ENCODE results near the gene UST. TPM values are rescaled to one million over a fixed set of nuclear protein-coding genes. Genes with fewer than 3 reads are reported as not detected.
"Not testable (repeated sequence)": the region's sequence is repeated elsewhere in the genome, so short reads cannot be mapped to it uniquely, and the experiment has no call there.

Gene UST
- total RNA-seq, 2 donors from 2014 or later: 1.1 to 2.7 TPM

DNA sequence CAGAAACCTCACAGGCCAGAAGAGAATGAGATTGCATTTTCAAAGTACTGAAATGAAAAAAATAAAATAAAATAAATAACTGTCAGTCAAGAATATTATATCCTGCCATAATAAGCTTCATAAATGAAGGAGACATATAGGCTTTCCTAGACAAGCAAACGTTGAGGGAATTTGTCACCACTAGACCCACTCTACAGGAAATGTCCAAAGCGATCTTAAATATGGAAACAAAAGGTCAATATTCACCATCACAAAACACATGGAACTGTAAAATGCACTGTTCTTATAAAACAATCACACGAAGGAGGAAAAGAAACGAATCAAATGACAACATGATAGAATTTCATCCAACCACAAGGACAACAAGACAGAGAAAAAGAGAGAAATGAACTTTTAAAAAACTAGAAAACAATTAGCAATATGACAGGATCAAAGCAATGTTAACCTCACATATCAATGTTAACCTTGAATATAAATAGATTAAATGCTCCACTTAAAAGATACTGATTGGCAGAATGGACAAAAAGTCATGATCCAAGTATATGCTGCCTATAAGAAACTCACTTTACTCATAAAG is 352.0 kb downstream of the UST start:
- Histone ChIP-seq H3K4me1 (peaks cover 3% of the 10 kb centered on the region), H3K27me3 (no peaks in the 10 kb centered on the region), H3K36me3 (no peaks in the 10 kb centered on the region), H3K9me3 (no peaks in the 10 kb centered on the region), H3K27ac (no peak overlapping the region), H3K9ac (ENCODE audit: low read depth in 2 of 2, low read length in 2 of 2) (no peak overlapping the region), H3K4me3 (no peak overlapping the region)
- no peak for DNase-seq
- intact Hi-C loops (cut with DNase I): no loop called here
- TF ChIP-seq, protein P1, sequence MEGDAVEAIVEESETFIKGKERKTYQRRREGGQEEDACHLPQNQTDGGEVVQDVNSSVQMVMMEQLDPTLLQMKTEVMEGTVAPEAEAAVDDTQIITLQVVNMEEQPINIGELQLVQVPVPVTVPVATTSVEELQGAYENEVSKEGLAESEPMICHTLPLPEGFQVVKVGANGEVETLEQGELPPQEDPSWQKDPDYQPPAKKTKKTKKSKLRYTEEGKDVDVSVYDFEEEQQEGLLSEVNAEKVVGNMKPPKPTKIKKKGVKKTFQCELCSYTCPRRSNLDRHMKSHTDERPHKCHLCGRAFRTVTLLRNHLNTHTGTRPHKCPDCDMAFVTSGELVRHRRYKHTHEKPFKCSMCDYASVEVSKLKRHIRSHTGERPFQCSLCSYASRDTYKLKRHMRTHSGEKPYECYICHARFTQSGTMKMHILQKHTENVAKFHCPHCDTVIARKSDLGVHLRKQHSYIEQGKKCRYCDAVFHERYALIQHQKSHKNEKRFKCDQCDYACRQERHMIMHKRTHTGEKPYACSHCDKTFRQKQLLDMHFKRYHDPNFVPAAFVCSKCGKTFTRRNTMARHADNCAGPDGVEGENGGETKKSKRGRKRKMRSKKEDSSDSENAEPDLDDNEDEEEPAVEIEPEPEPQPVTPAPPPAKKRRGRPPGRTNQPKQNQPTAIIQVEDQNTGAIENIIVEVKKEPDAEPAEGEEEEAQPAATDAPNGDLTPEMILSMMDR (IDR thresholded peaks at IDR 0.05): no peak

DNA sequence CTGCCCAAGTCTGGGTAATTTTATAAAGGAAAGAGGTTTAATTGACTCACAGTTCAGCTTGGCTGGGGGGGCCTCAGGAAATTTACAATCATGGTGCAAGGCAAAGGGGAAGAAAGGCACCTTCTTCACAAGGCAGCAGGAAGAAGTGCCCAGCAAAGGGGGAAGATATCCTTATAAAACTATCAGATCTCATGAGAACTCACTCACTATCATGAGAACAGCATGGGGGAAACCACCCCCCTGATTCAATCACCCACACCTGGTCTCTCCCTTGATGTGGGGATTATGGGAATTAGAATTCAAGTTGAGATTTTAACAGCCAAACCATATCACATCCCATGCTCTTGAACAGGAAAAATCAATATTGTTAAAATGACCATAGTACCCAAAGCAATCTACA is 355.5 kb downstream of the UST start:
- H3K4me3 ChIP-seq: no peak overlapping the region
- H3K4me1 ChIP-seq: no peaks in the 10 kb centered on the region
- H3K27me3 ChIP-seq: no peaks in the 10 kb centered on the region
- H3K9ac ChIP-seq (ENCODE audit: low read depth in 2 of 2, low read length in 2 of 2): no peak overlapping the region
- TF ChIP-seq, protein P1 (IDR thresholded peaks at IDR 0.05): no peak
- DNase-seq: no peak
- no peaks in the 10 kb centered on the region for H3K36me3 ChIP-seq
- no peaks in the 10 kb centered on the region for H3K9me3 ChIP-seq
- no peak overlapping the region for H3K27ac ChIP-seq
- intact Hi-C loops (cut with DNase I): no loop called here

DNA sequence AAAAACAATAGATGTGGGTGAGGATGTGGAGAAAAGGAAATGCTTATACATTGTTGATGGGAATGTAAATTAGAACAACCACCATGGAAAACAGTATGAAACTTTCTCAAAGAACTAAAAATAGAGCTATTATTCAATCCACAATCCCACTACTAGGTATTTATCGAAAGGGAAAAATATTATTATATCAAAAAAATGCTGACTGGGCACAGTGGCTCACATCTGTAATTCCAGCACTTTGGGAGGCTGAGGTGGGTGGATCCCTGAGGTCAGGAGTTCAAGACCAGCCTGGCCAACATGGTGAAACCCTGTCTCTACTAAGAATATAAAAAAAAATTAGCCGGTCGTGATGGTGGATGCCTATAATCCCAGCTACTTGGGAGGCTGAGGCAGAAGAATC is 357.1 kb downstream of the UST start:
- H3K36me3 ChIP-seq; H3K4me3 ChIP-seq; H3K27me3 ChIP-seq; H3K4me1 ChIP-seq; intact Hi-C loops (cut with DNase I); H3K9ac ChIP-seq (ENCODE audit: low read depth in 2 of 2, low read length in 2 of 2); H3K9me3 ChIP-seq; H3K27ac ChIP-seq; DNase-seq: not testable (repeated sequence)

DNA sequence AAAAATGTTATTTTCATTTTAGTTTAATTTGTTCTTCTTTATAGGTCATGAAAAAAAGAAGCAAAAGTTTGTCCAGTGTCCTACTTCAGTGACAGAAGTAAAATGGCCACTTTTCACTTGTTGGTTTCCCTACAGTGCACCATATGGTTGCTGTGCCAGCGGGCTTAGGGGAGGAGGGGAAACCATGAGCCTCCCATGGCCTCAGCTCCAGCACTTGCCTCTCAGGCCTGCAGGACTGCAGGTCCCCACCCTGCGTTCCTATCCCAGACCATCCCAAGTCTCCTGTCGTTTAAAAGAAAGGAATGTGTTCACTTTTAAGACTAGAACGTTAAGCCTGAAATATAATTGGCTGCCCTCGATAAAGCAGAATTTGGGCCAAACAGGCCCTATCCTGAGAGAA is 360.7 kb downstream of the UST start:
- Histone ChIP-seq H3K4me3 (no peak overlapping the region), H3K27me3 (no peaks in the 10 kb centered on the region), H3K27ac (no peak overlapping the region), H3K9me3 (no peaks in the 10 kb centered on the region), H3K9ac (ENCODE audit: low read depth in 2 of 2, low read length in 2 of 2) (no peak overlapping the region), H3K36me3 (no peaks in the 10 kb centered on the region), H3K4me1 (no peaks in the 10 kb centered on the region)
- intact Hi-C loops (cut with DNase I): no loop called here
- DNase-seq: no peak
- TF ChIP-seq, protein P1 (IDR thresholded peaks at IDR 0.05): no peak

DNA sequence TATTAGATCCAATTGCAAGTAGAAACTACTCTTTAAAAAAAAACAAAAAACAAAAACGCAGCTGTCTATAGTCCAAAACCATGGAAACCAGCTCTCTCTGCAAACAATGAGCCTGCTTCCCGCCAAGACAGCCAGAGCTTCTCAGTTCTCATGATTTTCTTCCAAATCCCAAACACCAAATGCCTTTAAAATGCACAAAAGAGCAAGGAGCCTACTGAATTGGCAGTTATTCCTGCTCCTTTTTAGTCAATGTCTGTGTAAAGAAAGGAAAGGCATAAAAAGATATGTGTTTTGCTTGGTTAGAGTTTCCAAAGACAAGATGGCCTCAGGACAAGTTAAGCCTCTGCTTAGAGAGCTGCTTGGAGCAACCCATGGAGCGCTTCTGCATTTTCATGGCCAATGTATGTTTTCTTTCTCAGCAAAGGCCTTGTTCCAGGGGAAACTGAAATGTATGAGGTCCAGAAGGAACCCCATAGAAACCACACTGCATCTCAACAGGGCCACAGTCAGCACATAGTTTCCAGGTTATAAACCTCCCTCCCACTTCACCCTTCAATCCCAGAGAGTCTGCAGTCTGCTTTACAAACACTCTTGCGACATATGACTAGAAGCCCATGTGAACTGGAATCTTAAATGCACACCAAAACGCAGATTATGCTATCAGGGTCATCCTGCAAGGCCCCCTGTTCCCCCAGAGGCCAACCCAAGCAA is 361.4 kb downstream of the UST start:
- no peaks in the 10 kb centered on the region for H3K36me3 ChIP-seq
- H3K27me3 ChIP-seq: no peaks in the 10 kb centered on the region
- no peak for DNase-seq
- intact Hi-C loops (cut with DNase I): no loop called here
- H3K4me1 ChIP-seq: no peaks in the 10 kb centered on the region
- H3K27ac ChIP-seq: no peak overlapping the region
- no peak overlapping the region for H3K9ac ChIP-seq (ENCODE audit: low read depth in 2 of 2, low read length in 2 of 2)
- no peak overlapping the region for H3K4me3 ChIP-seq
- TF ChIP-seq, protein P1 (IDR thresholded peaks at IDR 0.05): no peak
- no peaks in the 10 kb centered on the region for H3K9me3 ChIP-seq

DNA sequence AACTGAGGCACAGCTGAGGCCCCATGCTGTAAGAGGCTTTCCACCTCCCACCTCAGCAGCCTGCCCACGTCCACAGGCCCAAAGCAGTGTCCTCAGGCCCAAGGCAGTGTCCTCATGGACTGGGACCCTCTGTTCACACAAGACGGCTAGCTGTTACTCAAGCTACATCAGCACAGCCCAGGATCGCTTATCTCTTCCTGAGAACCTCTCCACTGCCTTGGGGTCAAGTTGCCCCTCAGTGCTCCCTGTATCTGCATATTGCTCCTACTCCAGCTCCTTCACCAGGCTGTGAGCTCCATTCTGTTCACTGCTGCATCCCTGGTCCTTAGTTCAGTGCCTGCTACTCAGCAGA is 361.9 kb downstream of the UST start:
- Histone ChIP-seq H3K9ac (ENCODE audit: low read depth in 2 of 2, low read length in 2 of 2) (no peak overlapping the region), H3K27ac (no peak overlapping the region), H3K27me3 (no peaks in the 10 kb centered on the region), H3K36me3 (no peaks in the 10 kb centered on the region), H3K9me3 (no peaks in the 10 kb centered on the region), H3K4me3 (no peak overlapping the region), H3K4me1 (no peaks in the 10 kb centered on the region)
- intact Hi-C loops (cut with DNase I): no loop called here
- TF ChIP-seq, protein P1 (IDR thresholded peaks at IDR 0.05): no peak
- no peak for DNase-seq
